MV-4-11 (cell line): ENCODE data around the gene PPM1J.

Source experiments
- DNase-seq: peaks from one replicate; lab custom pipeline; 2025; lab: John Stamatoyannopoulos, UW

The PPM1J gene

DNA sequence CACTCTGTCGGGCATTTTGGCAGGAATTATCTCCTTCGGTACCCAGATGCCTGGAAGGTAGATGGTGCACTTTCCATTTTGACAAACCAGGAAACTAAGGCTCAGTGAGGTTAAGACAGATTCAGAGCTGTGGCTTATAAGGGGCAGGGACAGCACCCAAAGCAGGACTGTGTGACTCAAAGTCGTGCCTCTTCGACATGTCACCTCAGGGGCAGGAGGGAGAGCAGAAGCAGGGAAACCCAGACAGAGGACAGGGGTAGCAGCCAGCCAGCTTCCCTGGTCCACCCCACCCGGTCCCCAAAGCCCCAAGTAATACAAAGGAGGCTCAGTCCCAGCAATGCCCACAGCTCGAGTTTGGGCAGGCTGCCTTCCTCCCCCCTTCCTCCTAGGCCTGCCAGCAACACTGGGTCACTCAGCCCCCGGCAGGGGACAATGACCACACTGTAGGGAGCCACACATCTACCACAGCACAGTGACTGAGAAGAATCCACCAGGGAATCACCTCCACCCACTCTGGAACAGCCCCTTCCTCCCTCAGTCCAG lies 10.7 kb downstream of the PPM1J start:
- DNase-seq: no peak

DNA sequence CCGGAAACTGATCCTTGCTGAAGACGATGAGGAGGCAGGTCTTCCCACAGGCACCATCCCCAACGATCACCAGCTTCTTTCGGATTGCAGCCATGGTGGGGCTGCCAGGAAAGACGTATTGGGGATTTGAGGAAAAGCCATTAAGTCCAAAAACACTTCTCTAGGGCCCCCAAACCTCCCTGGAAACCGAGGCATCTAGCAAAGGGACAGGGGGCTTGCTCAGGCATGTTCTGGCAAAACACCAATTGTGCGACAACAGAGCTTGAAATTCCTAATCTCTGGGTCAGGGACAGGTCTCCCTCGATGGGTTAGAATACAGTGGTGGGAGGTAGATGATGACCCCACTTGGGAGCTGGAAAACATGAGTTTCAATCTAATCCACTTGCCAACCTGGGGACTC lies 11.4 kb downstream of the PPM1J start:
- no peak for DNase-seq

DNA sequence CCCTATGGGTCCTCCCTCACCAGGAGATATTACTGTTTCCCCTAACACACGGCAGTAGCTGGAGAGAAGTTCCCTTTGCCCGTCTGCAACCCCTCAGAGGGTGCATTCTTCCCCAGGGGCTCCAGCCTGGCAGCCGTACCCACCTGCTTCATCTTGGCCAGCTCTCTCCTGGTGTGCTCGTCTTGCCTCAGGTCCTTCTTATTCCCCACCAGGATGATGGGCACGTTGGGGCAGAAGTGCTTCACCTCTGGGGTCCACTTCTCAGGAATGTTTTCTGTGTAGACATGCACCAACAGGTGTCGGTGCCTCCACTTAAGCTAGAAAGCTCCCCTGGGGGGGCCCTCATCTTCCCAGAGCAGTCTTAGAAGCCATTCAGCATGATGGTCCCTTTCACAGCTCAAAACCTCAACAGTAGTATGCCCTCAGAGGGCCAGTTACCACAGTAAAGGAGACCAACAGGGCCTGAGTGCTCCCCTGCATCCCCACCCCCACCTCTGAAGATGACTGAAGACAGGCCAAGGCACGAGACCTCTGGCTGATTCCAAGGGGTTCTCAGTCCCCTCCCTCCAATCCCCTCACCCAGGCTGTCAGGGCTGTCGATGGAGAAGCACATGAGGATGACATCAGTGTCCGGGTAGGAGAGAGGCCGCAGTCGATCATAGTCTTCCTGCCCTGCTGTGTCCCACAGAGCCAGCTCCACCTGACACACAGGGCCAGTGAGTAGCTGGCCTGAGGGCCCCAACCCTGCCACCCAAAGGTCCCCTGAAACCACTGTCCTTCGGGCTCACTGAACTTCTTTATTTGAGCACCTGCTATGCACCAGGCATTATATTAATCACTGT lies 12.5 kb downstream of the PPM1J start:
- no peak for DNase-seq

DNA sequence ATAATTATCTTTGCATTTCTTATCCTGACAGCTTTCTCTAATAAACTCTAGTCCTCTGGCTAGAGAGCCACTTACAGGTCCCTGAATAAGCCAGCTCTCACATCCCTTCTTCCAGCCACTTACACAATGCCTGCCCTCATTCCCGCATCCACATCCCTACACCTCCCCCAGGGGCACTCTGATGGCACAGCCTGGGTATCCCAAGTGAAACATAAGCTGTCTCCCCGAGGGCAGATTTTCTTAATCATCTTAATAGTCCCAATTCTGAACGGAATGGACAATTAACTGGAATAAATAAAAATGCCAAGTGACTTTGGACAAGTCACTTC lies 13.1 kb downstream of the PPM1J start:
- DNase-seq: no peak

DNA sequence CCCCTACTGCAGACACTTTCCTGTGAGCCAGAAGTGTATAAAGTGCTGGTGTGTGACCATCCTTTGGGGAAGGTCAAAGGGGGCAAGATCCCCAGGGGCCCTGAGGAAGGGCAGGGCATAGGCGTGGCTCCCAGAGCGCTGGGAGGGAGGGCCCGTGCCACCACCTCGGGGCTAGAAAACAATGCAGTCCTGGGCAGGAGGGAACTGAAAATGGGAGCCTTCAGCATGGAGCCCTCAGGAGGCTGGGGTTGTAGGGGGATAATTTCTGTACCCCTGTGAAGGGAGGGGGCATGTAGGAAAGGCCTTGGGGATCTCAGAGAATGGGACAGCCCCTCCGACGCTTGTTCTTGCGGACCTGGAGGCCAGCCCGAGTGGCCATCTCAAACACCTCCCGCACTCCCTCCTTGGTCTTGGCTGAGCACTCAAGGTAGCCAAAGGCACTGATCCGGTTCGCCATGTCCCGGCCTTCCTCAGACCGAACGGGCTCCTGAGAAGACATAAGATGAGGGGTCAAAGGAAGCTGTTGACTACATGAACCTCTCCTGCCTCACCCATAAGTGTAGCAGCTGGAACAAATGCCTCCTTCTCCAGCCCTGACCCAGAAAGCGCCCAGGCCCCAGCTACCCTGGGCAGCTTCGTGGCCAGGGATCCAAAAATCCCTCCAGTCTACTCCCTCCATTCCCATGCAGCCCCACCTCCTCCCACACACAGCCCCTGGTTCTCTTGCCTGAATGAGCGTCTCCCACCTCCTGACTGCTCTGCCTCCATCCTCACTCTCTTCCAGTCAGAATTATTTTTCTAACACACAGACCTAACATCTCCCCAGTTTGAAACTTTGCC lies 13.7 kb downstream of the PPM1J start:
- peak; percentile 50 for DNase-seq

DNA sequence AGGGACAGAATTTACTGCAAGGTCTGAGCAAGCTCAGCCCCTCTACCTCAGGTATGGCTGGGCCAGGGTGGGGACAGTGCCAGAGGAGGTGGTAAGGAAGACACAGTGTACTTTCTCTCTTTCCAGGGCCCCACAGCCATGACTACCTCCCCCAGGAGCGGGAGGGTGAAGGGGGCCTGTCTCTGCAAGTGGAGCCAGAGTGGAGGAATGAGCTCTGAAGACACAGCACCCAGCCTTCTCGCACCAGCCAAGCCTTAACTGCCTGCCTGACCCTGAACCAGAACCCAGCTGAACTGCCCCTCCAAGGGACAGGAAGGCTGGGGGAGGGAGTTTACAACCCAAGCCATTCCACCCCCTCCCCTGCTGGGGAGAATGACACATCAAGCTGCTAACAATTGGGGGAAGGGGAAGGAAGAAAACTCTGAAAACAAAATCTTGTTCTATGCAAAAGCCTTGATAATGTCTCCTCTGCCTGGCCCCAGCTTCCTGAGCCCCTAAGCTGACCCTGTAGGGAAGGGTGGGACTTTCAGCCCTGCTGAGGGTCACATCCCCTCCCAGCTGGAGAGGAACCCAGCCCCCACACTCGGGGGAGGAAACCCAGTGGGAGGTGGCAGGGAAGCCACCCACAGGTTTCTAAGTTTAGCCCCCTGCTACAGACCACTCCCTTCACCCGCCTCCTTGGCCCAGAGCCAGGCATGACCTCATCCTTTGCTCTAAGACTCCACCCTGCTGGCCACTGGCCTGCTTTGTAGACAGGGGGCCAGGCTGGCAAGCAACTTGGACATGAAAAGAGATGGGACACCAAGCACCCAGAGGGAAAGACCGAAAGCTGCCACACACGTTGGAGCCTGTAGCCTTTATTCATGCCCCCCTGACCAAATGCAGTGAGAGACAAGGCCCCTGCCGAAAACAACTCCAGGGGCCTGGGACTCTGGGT lies 14.6 kb downstream of the PPM1J start:
- DNase-seq: peak; percentile 93

DNA sequence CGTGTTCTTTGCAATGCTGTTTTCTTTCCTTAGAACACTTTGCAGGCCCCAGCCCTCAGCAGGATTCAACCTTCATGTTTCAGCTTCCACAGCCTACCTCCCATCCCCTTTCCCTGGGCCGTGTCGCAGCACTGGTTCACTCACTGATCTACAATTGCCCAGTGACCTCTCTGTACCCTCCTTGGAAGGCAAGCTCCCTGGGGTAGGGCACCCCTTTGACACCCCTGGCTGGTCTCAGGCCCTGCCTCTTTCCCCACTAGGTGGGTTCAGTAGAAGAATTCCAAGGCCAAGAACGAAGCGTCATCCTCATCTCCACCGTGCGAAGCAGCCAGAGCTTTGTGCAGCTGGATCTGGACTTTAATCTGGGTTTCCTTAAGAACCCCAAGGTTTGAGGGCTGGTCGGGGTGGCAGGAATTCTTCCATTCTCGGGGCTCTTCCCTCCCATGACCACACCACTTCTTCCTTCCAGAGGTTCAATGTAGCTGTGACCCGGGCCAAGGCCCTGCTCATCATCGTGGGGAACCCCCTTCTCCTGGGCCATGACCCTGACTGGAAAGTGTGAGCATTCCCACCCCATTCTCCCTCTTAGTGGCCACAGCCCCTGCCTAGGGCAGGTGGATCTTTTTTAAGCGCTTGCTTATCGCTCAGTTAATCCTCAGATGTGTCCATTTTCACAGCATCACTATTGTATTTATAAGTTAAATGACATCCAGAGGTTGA lies 15.5 kb downstream of the PPM1J start:
- DNase-seq: no peak

DNA sequence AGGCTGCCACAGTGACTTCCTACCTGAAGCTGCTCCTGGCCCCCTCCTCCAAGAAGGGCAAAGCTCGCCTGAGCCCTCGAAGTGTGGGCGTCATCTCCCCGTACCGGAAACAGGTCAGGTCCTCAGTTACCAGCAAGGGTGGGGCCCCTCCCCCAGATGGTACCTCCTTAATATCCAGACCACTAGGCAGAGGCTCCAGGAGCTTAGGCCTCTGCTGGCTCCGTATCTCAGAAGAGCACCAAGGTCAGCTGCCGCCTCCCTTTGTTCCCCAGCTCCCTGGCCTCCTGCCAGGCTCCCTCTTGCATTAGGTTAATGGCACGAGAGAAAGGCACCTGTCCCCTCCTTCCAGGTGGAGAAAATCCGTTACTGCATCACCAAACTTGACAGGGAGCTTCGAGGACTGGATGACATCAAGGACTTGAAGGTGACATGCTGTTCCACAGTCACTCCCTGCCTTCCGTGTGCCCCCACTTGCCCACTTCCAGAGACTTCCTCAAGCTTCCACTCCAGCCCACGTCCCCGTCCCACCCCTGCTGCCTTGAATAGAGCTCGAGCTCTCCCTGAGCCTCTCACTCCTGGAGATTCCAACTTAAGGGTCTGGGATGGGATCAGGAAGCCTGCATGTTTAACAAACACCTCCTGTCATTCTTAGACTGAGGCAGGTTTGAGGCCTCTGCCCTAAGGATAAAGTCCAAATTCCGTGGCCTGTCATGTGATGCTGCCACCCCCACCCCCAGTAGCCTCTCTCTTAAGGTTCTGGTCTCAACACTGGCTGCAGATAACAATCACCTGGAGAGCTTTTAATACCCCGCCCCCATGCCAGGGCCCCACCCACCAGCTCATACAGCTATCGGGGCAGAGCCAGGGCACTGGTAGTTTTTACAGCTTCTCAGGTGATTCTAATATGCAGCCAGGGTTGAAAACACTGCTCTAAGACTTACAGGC lies 16.5 kb downstream of the PPM1J start:
- no peak for DNase-seq

DNA sequence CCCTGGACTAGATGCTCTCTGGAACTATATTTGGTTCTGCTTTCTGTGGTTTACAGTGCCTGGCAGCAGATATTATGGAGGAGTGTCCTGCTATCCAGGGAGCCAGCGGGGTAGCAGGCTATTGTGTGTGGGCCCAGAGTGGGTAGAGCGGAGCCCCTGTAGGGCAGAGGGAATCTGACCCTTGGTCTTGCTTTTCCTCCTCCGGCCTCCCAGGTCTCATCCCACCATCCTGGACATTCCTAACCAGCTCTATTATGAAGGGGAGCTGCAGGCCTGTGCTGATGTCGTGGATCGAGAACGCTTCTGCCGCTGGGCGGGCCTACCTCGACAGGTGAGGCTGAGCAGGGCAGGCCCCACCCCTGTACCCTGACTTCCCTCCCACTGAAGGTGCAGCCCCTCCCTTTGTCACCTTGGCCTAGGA lies 17.3 kb downstream of the PPM1J start:
- DNase-seq: peak; percentile 34

DNA sequence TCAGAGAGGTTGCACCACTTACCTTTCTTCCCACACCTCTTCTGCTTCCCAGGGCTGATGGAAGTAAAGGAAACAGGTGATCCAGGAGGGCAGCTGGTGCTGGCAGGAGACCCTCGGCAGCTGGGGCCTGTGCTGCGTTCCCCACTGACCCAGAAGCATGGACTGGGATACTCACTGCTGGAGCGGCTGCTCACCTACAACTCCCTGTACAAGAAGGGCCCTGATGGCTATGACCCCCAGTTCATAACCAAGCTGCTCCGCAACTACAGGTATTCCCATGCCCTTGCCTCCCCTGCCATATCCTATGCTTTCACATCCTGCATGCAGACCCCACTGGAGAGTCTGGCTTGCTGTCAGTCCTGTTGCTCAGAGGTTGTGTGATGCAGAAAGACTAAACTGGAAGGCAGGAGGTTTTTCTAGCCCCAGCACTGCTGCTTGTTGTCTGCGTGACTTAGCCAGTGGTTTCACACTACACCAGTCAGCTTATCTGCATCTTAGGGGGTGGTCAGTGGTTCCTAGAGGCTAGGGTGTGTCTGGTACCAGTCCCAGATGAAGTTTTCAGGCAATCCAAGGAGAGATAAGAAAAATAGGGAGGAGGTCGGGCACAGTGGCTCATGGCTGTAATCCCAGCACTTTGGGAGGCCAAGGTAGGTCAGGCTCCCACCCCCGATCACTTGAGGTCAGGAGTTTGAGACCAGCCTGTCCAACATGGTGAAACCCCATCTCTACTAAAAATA lies 18.4 kb downstream of the PPM1J start:
- no peak for DNase-seq

DNA sequence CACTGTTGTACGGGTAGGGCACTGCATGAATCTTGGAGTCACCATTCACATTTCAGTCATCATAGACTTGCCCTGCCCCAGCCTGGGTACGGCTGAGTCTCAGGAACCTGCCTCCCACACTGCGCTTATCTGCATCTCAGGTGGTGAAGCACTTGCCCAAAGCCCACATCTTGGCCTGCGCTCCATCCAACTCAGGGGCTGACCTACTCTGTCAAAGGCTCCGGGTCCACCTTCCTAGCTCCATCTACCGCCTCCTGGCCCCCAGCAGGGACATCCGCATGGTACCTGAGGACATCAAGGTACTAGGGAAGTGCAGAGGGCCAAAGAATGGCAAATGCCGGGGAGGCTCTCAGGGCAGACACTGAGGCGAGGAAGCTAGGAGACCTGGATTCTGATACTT lies 19.9 kb downstream of the PPM1J start:
- DNase-seq: no peak

DNA sequence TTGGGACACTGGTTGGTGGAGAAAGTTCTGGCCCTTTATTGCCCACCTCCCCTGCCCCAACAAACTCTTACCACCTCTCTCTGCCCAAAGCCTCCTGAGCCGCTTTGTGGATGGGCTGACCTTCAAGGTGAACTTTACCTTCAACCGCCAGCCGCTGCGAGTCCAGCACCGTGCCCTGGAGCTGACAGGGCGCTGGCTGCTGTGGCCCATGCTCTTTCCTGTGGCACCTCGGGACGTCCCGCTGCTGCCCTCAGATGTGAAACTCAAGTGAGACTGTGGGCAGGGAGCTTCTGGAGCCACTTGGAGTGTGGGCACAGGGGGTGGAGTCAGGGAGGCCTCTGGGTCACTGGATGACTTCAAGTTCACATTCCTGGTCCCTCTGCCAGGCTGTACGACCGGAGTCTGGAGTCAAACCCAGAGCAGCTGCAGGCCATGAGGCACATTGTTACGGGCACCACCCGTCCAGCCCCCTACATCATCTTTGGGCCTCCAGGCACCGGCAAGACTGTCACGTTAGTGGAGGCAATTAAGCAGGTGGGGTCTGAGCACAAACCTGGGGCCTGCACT lies 20.7 kb downstream of the PPM1J start:
- DNase-seq: no peak

DNA sequence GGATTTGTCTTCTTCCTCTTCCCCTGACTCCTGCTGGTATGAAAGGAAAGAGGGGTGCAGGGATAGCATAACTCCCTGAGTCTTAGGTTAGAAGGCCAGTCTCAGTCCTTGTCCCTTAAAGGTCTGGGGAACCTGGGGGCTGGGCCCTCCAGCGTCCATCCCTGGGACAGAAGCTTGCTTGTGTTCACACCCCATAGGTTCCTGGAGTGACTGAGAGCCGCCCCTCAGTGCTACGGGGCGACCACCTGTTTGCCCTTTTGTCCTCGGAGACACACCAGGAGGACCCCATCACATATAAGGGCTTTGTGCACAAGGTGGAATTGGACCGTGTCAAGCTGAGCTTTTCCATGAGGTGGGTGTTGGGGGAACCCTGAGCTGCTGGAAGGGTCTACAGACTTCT lies 21.3 kb downstream of the PPM1J start:
- DNase-seq: no peak

DNA sequence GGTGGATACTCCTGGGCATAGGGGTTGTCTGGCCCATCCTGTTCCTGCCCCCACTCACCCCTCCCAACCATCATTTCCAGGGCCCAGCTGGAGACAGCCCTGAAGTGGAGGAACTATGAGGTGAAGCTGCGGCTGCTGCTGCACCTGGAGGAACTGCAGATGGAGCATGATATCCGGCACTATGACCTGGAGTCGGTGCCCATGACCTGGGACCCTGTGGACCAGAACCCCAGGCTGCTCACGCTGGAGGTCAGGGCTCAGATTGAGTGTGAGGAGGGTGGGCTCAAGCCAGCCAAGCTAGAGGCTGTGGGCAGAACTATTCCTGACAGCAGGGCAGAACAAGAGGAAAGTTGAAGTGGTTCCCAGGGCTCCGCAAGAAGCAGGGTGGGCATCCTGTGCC lies 22.5 kb downstream of the PPM1J start:
- no peak for DNase-seq

DNA sequence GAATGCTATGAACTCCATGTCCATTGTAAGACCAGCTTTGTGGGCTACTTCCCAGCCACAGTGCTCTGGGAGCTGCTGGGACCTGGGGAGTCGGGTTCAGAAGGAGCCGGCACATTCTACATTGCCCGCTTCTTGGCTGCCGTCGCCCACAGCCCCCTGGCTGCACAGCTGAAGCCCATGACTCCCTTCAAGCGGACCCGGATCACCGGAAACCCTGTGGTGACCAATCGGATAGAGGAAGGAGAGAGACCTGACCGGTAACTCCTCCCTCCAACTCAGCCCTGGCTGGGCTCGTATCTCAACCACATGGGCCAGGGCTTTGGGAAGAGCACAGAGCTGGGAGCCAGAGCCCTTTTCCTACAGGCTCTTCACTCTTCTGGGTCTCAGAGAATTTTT lies 25.3 kb downstream of the PPM1J start:
- DNase-seq: no peak

DNA sequence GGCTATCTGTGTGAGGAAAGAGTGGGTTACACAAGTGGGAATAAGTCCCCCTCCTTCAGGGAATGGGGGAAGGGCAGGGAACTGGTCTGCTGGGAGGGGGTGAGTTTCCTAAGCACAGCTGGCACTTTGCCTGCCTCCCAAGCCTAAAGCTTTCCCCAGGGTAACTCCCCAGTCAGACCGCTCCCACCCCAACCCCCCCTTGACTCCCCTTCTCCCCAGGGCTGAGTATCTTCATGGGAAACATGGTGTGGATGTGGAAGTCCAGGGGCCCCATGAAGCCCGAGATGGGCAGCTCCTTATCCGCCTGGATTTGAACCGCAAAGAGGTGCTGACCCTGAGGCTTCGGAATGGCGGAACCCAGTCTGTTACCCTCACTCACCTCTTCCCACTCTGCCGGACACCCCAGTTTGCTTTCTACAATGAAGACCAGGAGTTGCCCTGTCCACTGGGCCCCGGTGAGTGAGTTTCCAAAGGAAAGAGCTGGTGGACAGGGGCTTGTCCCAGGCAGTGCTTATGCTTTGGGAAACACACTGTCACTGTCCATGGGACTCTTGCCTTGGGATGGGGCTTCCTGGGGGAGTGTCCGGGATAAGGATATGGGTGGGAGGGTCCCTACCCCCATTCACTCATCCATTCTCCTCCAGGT lies 25.8 kb downstream of the PPM1J start:
- no peak for DNase-seq

DNA sequence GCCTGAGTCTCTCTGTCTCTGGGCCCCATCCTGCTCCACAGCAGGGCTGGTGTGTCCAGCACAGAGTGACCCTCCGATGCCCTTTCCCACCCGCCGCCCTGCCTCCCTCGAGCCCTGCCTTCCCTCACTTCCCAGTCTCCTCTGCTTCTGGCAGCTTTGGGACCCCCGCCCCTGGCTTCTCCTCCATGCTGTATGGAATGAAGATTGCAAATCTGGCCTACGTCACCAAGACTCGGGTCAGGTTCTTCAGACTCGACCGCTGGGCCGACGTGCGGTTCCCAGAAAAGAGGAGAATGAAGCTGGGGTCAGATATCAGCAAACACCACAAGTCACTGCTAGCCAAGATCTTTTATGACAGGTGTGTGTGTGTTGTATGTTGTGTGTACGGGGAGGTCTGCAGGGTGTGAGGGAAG lies 26.3 kb downstream of the PPM1J start:
- DNase-seq: no peak

DNA sequence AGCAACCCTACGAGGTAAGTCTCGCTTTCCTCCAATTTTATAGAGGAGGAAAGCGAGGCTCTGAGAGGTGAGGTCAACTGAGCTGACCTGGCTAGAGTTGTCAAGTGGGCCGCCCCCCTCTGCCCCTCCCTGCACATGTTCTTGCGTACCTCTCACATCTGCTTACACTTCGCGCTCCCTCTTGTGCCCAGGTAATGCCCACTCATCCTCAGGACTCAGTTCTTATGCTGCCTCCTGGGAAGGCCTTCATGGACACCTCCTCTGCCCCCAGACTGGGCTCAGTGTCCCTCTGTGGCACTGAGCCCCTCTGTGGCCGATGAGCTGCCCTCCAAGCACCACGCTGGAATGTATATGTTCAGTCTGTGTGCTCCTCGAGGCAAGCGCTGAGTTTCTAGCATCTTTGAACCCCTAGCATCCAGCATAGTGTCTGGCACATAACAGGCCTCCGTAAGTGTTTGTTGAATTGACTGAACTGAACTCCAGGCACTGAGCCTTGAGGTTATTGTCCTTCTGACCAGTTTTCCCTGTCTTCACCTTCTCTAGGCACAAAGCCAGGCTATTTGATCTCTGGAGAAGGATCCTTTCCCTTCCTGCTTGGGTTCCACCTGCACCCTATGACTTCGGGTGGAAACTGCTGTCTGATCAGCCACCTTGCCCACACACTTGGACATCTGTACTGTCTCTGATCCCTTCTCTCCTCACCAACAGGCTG lies 27.2 kb downstream of the PPM1J start:
- no peak for DNase-seq
